ENCODE measurements around the gene ZFHX3. TPM values are rescaled to one million over a fixed set of nuclear protein-coding genes. Genes with fewer than 3 reads are reported as not detected.

ZFHX3 gene
- total RNA-seq, 2 experiments from 2014 or later, result 2.5 to 2.9 TPM

GRCh38 chr16:73065632-73066330 lies 17.9 kb upstream of the ZFHX3 start:
- POLR2A ChIA-PET, result no interaction called here
- no peaks in the 10 kb centered on the region for H3K36me3 Mint-ChIP-seq (ENCODE audit: low read depth)
- H3K4me3 Mint-ChIP-seq, result no peak overlapping the region
- H3K27ac Mint-ChIP-seq, result no peak overlapping the region
- peaks cover 79% of the 10 kb centered on the region for H3K27me3 Mint-ChIP-seq (ENCODE audit: low read depth)
- DNase-seq (no peak), ATAC-seq (no peak)
- CTCF ChIA-PET, result no interaction called here
- no peaks in the 10 kb centered on the region for H3K9me3 Mint-ChIP-seq (ENCODE audit: insufficient read depth)
- peaks cover 24% of the 10 kb centered on the region for H3K4me1 Mint-ChIP-seq (ENCODE audit: low read depth)

GRCh38 chr16:73064994-73065545 lies 17.1 kb upstream of the ZFHX3 start:
- Mint-ChIP-seq H3K36me3 (ENCODE audit: low read depth) (no peaks in the 10 kb centered on the region), H3K27me3 (ENCODE audit: low read depth) (peaks cover 79% of the 10 kb centered on the region), H3K4me1 (ENCODE audit: low read depth) (peaks cover 20% of the 10 kb centered on the region), H3K9me3 (ENCODE audit: insufficient read depth) (no peaks in the 10 kb centered on the region), H3K27ac (no peak overlapping the region), H3K4me3 (no peak overlapping the region)
- DNase-seq, result no peak
- CTCF ChIA-PET, result no interaction called here
- no peak for ATAC-seq
- POLR2A ChIA-PET, result no interaction called here

GRCh38 chr16:73064212-73064993 lies 16.5 kb upstream of the ZFHX3 start:
- Mint-ChIP-seq H3K27ac (no peak overlapping the region), H3K9me3 (ENCODE audit: insufficient read depth) (no peaks in the 10 kb centered on the region), H3K36me3 (ENCODE audit: low read depth) (no peaks in the 10 kb centered on the region), H3K4me3 (no peak overlapping the region), H3K4me1 (ENCODE audit: low read depth) (peaks cover 21% of the 10 kb centered on the region), H3K27me3 (ENCODE audit: low read depth) (peaks cover 78% of the 10 kb centered on the region)
- ATAC-seq (peak; percentile 35), DNase-seq (no peak)
- CTCF ChIA-PET, result no interaction called here
- POLR2A ChIA-PET, result no interaction called here

DNA sequence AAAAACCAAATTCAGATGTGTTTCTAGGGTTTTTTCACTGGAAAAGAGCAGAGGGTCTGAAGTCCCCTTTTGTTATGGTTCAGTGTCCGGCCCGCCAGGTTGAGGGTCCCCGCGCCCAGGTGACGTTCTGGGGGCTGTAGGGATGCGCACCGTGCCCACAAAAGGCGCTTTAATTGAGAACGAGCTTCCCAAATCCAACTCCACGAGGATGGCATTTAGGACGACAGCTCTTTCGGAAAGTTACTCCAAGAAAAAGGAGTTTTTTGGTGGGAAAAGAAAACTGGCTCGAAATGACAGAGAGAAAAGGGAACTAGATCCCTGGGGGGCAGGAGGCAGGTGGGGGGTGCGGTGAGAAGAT lies 15.9 kb upstream of the ZFHX3 start:
- ChIA-PET POLR2A (no interaction called here), CTCF (interaction anchor here (2.7 kb wide), 1 partner anchor 231 kb away, joined by 11 read pairs; no protein-coding TSS in a partner anchor)
- peaks cover 78% of the 10 kb centered on the region for H3K27me3 Mint-ChIP-seq (ENCODE audit: low read depth)
- DNase-seq (no peak), ATAC-seq (no peak)
- H3K36me3 Mint-ChIP-seq (ENCODE audit: low read depth), result no peaks in the 10 kb centered on the region
- H3K9me3 Mint-ChIP-seq (ENCODE audit: insufficient read depth), result no peaks in the 10 kb centered on the region
- no peak overlapping the region for H3K27ac Mint-ChIP-seq
- peaks cover 25% of the 10 kb centered on the region for H3K4me1 Mint-ChIP-seq (ENCODE audit: low read depth)
- no peak overlapping the region for H3K4me3 Mint-ChIP-seq

- POLR2A ChIA-PET, result no interaction called here
- H3K4me1 Mint-ChIP-seq (ENCODE audit: low read depth), result peaks cover 26% of the 10 kb centered on the region
- CTCF ChIA-PET, result interaction anchor here (2.7 kb wide), 1 partner anchor 230 kb away, joined by 11 read pairs; no protein-coding TSS in a partner anchor
These were observed 15.1 kb upstream of the ZFHX3 start for GRCh38 chr16:73062743-73063733.

DNA sequence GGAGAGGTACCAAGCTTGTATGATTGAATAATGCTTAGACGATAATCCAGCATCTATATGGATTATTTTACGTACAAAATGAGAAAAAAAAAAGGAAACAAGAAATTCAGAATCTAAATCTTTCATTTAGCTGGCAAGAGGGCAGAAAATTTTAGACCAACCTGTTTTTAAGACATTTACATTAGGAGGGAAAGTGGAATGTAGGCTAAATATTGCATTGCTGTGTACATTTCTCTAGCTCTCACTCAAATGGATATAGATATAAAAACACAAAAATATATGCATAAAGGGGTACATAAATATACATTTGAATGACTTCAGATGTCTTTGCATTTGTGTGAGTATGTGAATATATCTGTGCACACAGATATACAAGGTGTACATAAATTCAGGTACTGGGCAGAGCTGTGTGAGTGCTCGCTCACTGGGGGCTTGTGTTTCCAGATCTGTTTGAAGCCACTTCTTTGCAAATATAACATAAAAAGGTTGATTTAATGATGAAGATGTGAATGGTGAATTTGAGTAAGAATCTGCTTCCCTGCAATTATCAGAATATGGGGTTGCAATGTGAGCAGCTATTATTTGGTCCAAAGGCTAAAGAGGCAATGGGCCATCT lies 14.2 kb upstream of the ZFHX3 start:
- H3K27ac Mint-ChIP-seq, result no peak overlapping the region
- CTCF ChIA-PET, result interaction anchor here (2.7 kb wide), 1 partner anchor 229 kb away, joined by 11 read pairs; no protein-coding TSS in a partner anchor

More at GRCh38 chr16:73062743-73063733, 15.1 kb upstream of the ZFHX3 start:
- ATAC-seq (no peak), DNase-seq (no peak)
- Mint-ChIP-seq H3K27me3 (ENCODE audit: low read depth) (peaks cover 73% of the 10 kb centered on the region), H3K4me3 (no peak overlapping the region), H3K27ac (no peak overlapping the region), H3K36me3 (ENCODE audit: low read depth) (no peaks in the 10 kb centered on the region), H3K9me3 (ENCODE audit: insufficient read depth) (no peaks in the 10 kb centered on the region)

GRCh38 chr16:73060892-73061490 lies 13.1 kb upstream of the ZFHX3 start:
- peaks cover 33% of the 10 kb centered on the region for H3K4me1 Mint-ChIP-seq (ENCODE audit: low read depth)
- H3K27me3 Mint-ChIP-seq (ENCODE audit: low read depth), result peaks cover 77% of the 10 kb centered on the region
- POLR2A ChIA-PET, result interaction anchor here (0.6 kb wide), 1 partner anchor 35 kb away, joined by 3 read pairs; no protein-coding TSS in a partner anchor
- CTCF ChIA-PET, result interaction anchor here (2.7 kb wide), 1 partner anchor 228 kb away, joined by 11 read pairs; no protein-coding TSS in a partner anchor
- no peak overlapping the region for H3K27ac Mint-ChIP-seq
- ATAC-seq, result no peak
- H3K36me3 Mint-ChIP-seq (ENCODE audit: low read depth), result no peaks in the 10 kb centered on the region
- DNase-seq, result no peak
- no peak overlapping the region for H3K4me3 Mint-ChIP-seq
- no peaks in the 10 kb centered on the region for H3K9me3 Mint-ChIP-seq (ENCODE audit: insufficient read depth)

More for the DNA sequence above, 14.2 kb upstream of the ZFHX3 start:
- H3K27me3 Mint-ChIP-seq (ENCODE audit: low read depth), result peaks cover 70% of the 10 kb centered on the region
- ATAC-seq (no peak), DNase-seq (no peak)
- H3K9me3 Mint-ChIP-seq (ENCODE audit: insufficient read depth), result no peaks in the 10 kb centered on the region
- H3K36me3 Mint-ChIP-seq (ENCODE audit: low read depth), result no peaks in the 10 kb centered on the region
- POLR2A ChIA-PET, result no interaction called here
- H3K4me3 Mint-ChIP-seq, result no peak overlapping the region
- peaks cover 28% of the 10 kb centered on the region for H3K4me1 Mint-ChIP-seq (ENCODE audit: low read depth)

DNA sequence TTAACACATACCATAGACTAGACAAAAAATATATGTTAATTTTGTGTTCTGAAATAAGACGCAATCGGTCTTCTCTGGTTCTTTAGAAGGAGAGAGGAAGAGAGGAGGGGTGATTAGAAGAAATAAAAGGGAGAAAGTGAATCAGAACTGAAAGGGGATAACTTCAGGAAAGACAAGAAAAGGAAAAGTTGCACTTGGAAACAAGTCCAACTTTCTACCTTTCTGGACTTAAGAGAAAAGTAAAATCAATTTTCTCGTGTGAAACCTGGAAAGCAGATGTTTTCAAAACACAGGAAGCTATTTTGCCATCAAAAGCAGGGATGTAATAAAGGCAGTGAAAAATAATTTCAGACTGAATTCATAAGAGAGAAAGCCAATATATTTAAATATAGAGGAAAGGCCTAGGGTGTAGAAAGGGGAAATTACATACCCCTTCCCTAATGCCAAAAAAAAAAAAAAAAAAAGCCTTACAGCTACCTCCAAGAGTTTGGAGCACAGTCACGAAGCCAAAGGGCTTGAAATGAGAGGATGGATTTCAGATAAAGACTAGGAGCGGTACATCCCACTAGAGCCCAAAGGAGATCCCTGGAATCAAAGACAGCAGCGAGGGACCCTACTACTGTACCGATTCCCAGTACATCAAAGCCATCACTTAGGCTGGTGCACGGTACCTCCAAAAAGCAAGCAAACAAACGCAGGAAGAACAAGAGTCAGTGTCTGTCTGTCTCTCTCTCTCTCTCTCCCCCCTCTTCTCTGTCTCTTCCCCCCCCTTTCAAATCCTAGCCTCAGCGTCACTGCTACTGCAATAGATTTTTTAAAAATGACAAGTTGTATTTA lies 12.1 kb upstream of the ZFHX3 start:
- CTCF ChIA-PET, result interaction anchor here (1.2 kb wide), 1 partner anchor 227 kb away, joined by 3 read pairs; no protein-coding TSS in a partner anchor
- ATAC-seq (no peak), DNase-seq (no peak)
- no peaks in the 10 kb centered on the region for H3K9me3 Mint-ChIP-seq (ENCODE audit: insufficient read depth)
- H3K4me3 Mint-ChIP-seq, result peak overlapping the region; percentile 77
- H3K36me3 Mint-ChIP-seq (ENCODE audit: low read depth), result no peaks in the 10 kb centered on the region
- no peak overlapping the region for H3K27ac Mint-ChIP-seq
- peaks cover 75% of the 10 kb centered on the region for H3K27me3 Mint-ChIP-seq (ENCODE audit: low read depth)
- POLR2A ChIA-PET, result no interaction called here
- peaks cover 43% of the 10 kb centered on the region for H3K4me1 Mint-ChIP-seq (ENCODE audit: low read depth)

DNA sequence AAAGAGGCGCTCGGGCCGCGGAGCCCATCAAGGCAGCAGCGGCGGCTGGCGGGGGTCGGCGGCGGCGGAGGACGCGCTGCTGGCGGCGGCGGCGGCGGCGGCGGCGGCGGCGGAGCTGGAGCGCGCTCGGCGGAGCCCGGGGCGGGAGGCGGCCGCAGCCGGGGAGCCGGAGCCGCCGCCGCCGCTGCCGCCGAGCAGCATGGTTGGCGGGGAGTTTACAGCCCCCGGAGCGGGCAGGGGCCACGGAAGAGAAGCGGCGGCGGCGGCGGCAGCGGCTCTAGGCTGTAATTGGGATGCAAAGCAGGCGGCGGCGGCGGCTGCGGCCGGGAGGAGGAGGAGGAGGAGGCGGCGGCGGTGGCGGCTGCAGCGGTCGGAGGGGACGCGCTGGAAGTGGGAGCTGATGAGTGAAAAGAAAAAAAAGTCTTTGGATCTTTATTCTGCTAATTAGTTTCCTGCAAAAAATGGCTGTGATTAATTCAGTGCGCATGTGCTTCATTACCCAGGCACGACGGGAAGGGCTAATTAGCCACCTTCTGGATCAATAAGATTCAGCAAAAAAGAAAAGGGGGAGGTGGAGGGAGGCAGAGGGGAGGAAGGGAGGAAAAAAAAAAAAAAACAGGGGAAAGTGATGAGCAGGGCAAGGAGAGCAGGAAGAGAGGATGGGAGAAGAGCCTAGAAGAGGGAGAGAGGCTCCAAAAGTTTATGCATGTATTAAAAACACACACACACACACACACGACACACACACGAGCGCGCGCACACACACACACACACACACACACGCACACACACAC lies 10.9 kb upstream of the ZFHX3 start:
- Mint-ChIP-seq H3K4me3 (peak overlapping the region; percentile 77), H3K9me3 (ENCODE audit: insufficient read depth) (no peaks in the 10 kb centered on the region), H3K27me3 (ENCODE audit: low read depth) (peaks cover 70% of the 10 kb centered on the region), H3K27ac (no peak overlapping the region), H3K4me1 (ENCODE audit: low read depth) (peaks cover 38% of the 10 kb centered on the region), H3K36me3 (ENCODE audit: low read depth) (no peaks in the 10 kb centered on the region)
- CTCF ChIA-PET, result interaction anchor here (1.2 kb wide), 1 partner anchor 226 kb away, joined by 3 read pairs; no protein-coding TSS in a partner anchor
- peak; percentile 43 for ATAC-seq
- POLR2A ChIA-PET, result no interaction called here
- DNase-seq, result no peak

Data from activated CD8-positive, alpha-beta T cell treated with anti-CD3 and anti-CD28 coated beads, Interleukin-2, amount 10 ng/mL, durations not matched to agents 7 days and 5 days (primary cell).